GM23248 (cell line): ENCODE data around the gene XCL2. TPM values are rescaled to one million over a fixed set of nuclear protein-coding genes. Genes with fewer than 3 reads are reported as not detected.

Source experiments
- DNase-seq: peaks from one replicate; pipeline ENCODE4 v3.0.0-alpha.2; 2015
- H2AFZ ChIP-seq: fragments of 200-600 bp; sonication (generic); 2 replicates; pipeline ENCODE4 v1.6.1; 2016; ENCODE audit warnings: antibody characterized with exemption
- H3F3A ChIP-seq: fragments of 200-600 bp; sonication (generic); 2 replicates; pipeline ENCODE4 v1.6.1; 2016; ENCODE audit warnings: mild to moderate bottlenecking, antibody characterized with exemption, mixed run types; ENCODE audit not compliant: insufficient read depth
- H3K27ac ChIP-seq: fragments of 200-600 bp; sonication (generic); 2 replicates; pipeline ENCODE4 v1.5.1; 2016; ENCODE audit warnings: mild to moderate bottlenecking
- H3K27me3 ChIP-seq: fragments of 200-600 bp; sonication (generic); replicated peaks from 2 replicates; pipeline ENCODE4 v1.6.1; 2016; ENCODE audit warnings: mild to moderate bottlenecking; ENCODE audit not compliant: insufficient read depth
- H3K36me3 ChIP-seq: fragments of 200-600 bp; sonication (generic); 2 replicates; pipeline ENCODE4 v1.6.1; 2016; ENCODE audit warnings: low read depth, mild to moderate bottlenecking
- H3K4me1 ChIP-seq: fragments of 200-600 bp; sonication (generic); 2 replicates; pipeline ENCODE4 v1.6.1; 2016; ENCODE audit warnings: mild to moderate bottlenecking; ENCODE audit not compliant: insufficient read depth
- H3K4me2 ChIP-seq: fragments of 200-600 bp; sonication (generic); one replicate; pipeline ENCODE4 v1.6.1; 2016; ENCODE audit warnings: mild to moderate bottlenecking; ENCODE audit not compliant: unreplicated experiment
- H3K4me3 ChIP-seq: fragments of 200-600 bp; sonication (generic); 2 replicates; pipeline ENCODE4 v1.5.1; 2016; ENCODE audit warnings: mild to moderate bottlenecking
- H3K79me2 ChIP-seq: fragments of 200-600 bp; sonication (generic); 2 replicates; pipeline ENCODE4 v1.6.1; 2016; ENCODE audit warnings: mild to moderate bottlenecking; ENCODE audit not compliant: insufficient read depth
- H3K9ac ChIP-seq: fragments of 200-600 bp; sonication (generic); 2 replicates; pipeline ENCODE4 v1.6.1; 2016; ENCODE audit warnings: mild to moderate bottlenecking
- H3K9me2 ChIP-seq: fragments of 200-600 bp; sonication (generic); 2 replicates; pipeline ENCODE4 v1.6.1; 2016; ENCODE audit warnings: mixed run types, mild to moderate bottlenecking, moderate library complexity; ENCODE audit not compliant: insufficient read depth
- H3K9me3 ChIP-seq: fragments of 200-600 bp; sonication (generic); one replicate; pipeline ENCODE4 v1.6.1; 2017; ENCODE audit warnings: low read depth
- H4K20me1 ChIP-seq: fragments of 200-600 bp; sonication (generic); 2 replicates; pipeline ENCODE4 v1.6.0; 2016; ENCODE audit not compliant: insufficient read depth
- EZH2 ChIP-seq: fragments of 200-600 bp; sonication (generic); IDR thresholded peaks from 2 replicates; pipeline ENCODE4 v1.6.1; 2018; ENCODE audit warnings: antibody characterized with exemption, mild to moderate bottlenecking; ENCODE audit not compliant: insufficient read depth, poor library complexity, severe bottlenecking
- EZH2phosphoT487 ChIP-seq: fragments of 200-600 bp; sonication (generic); IDR thresholded peaks from 2 replicates; pipeline ENCODE4 v1.6.1; 2018; ENCODE audit warnings: antibody characterized with exemption, moderate library complexity, mild to moderate bottlenecking, low read depth; ENCODE audit not compliant: insufficient read depth
- WGBS, 2 experiments: methylation state at CpG; one replicate each; pipeline ENCODE4 v1.1.6; 2015 to 2017; ENCODE audit warnings: low lambda C conversion rate in 2 of 2, low coverage in 1 of 2; ENCODE audit errors: missing lambda C conversion rate in 2 of 2; 5-methylcytosine and 5-hydroxymethylcytosine counted together
- in situ Hi-C: fragments of 300-500 bp; cut with MboI; formaldehyde crosslinking; loops from 2 replicates; pipeline ENCODE4 v1.15.0; 2020
- polyA plus RNA-seq: library from polyadenylated mRNA; unstranded; fragments of >200 nt; fragmentation: Nextera tagmentation; extraction: Ambion mirVana; gene quantifications from 2 replicates; pipeline ENCODE4 v1.2.1, GENCODE V29; 2016
- total RNA-seq: library from RNA; depleted of rRNA; stranded (reverse); fragments of >200 nt; shearing (Covaris generic); gene quantifications from 2 replicates; pipeline ENCODE4 v1.2.3, GENCODE V29; 2014

XCL2 gene
- total and polyA plus RNA-seq, 2 experiments from 2014 or later = not detected

DNA sequence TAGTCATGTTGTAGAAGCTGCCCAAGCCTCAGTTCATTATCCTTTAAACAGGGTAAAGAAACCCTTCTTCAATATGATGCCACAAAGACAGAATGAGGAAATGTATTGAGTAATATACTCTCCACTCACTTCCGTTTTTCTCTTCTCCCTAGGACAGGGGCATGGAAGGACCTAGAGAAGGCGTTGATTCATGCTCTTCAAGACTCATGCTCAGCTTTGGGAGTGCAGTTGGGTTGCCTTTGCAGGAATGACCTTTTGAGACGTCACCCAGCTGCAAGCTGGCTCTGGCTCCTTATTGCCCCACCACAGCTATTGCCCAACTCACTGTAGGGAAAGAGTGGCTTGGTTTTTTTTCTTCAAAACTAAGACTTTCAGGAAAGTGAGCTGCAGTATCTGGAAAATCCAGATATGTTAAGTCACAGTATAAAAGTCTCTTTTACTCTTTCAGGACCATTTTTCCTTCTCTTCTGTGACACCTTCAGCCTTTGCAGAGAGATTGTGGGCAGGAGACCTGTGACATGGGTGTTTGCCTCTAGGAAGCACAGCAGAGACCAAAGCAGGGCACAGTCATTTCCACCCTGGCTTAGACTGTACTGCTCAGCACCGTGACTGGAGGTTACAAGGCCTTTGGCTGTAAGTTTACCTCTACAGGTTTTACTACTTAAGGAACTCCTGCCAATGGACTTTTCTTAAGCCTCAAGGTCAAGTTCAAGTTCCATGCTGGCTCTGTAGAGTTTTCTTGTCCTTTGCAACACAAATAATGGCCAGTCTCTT is 39.5 kb downstream of the XCL2 start:
- Histone ChIP-seq H4K20me1 (no peaks in the 10 kb centered on the region), H3K4me3 (no peak overlapping the region), H3K4me2 (peak overlapping the region; percentile 74), H3K27me3 (no peaks in the 10 kb centered on the region), H3K9ac (peak overlapping the region; percentile 35; the same call in 1 of the 2 replicates), H3F3A (peaks cover 41% of the 10 kb centered on the region), H3K9me3 (no peaks in the 10 kb centered on the region), H3K4me1 (peaks cover 43% of the 10 kb centered on the region), H2AFZ (no peak overlapping the region), H3K36me3 (no peaks in the 10 kb centered on the region), H3K79me2 (no peaks in the 10 kb centered on the region), H3K9me2 (no peaks in the 10 kb centered on the region), H3K27ac (peak overlapping the region; percentile 97)
- 12 to 20% methylated on average over 4 of the region's 4 CpGs for WGBS, 2 experiments
- DNase-seq = peak; percentile 97
- in situ Hi-C loops = no loop called here
- no peak for TF ChIP-seq EZH2
- no peak for TF ChIP-seq EZH2phosphoT487

DNA sequence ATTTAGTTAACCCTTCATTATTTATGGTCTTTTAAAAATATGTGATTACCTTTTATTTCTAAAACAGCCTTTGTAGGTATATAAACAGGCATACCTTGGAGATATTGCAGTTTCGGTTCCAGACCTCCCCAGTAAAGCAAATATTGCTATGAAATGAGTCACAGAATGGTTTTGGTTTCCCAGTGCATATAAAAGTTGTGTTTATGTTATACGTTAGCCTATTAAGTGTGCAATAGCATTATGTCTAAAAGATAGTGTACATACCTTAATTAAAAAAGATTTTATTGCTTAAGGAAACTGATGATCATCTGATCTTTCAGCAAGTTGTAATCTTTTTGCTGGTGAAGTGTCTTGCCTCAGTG is 44.1 kb downstream of the XCL2 start:
- H3K4me2 ChIP-seq = no peak overlapping the region

DNA sequence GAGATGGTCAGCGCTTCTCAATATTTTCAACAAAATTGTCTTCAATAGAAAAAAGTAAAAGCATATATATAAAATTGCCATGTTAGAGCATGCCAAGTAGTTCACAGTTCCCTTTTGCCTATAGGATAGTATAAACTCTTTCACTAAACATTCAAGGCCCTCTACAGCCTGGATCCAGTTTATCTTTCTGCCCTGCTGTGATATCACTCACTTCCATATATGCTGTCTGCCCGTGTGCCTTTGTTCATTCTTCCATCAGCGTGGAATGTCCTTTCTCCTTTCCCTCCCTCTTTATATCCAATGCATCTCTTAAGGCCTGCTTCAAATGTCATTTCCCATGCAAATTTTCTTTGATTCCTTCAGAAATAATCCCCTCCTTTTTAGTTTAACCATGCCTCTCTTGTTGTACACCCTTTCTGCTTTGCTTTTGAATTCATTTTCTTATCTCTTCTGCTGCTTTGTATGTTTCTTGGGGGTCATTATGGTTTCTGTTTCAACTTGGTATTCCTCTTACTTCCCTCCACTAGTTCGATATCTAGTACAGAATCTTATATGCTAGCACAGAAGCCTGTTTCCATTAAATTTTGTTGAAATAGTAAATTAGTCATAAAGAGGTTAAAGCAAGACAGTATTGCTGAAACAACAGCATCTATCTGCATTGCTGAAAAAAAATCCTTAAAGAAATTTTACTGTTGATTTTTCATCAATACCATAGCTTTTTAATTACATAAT is 44.7 kb downstream of the XCL2 start:
- Histone ChIP-seq H3K9me2 (no peaks in the 10 kb centered on the region), H3K4me2 (no peak overlapping the region), H3K9ac (no peak overlapping the region), H3K4me1 (peaks cover 7% of the 10 kb centered on the region), H3K27ac (no peak overlapping the region), H3K4me3 (no peak overlapping the region), H2AFZ (no peak overlapping the region), H3F3A (peaks cover 6% of the 10 kb centered on the region), H3K27me3 (no peaks in the 10 kb centered on the region), H3K9me3 (no peaks in the 10 kb centered on the region), H3K79me2 (no peaks in the 10 kb centered on the region), H4K20me1 (no peaks in the 10 kb centered on the region), H3K36me3 (no peaks in the 10 kb centered on the region)
- 89% methylated on average over 4 of the region's 4 CpGs for WGBS, 2 experiments
- no peak for DNase-seq
- TF ChIP-seq EZH2phosphoT487 (no peak), EZH2 (no peak)
- in situ Hi-C loops = no loop called here

More for the DNA sequence above, 44.1 kb downstream of the XCL2 start:
- Histone ChIP-seq H3K4me3 (no peak overlapping the region), H3K4me1 (peaks cover 12% of the 10 kb centered on the region), H3K36me3 (no peaks in the 10 kb centered on the region), H3K9ac (no peak overlapping the region), H3K79me2 (no peaks in the 10 kb centered on the region), H3K27me3 (no peaks in the 10 kb centered on the region), H2AFZ (no peak overlapping the region), H3F3A (peaks cover 10% of the 10 kb centered on the region), H3K9me2 (no peaks in the 10 kb centered on the region), H4K20me1 (no peaks in the 10 kb centered on the region), H3K27ac (no peak overlapping the region), H3K9me3 (no peaks in the 10 kb centered on the region)
- WGBS, 2 experiments = 82 to 88% methylated on average over 2 of the region's 2 CpGs
- in situ Hi-C loops = no loop called here
- TF ChIP-seq EZH2phosphoT487 (no peak), EZH2 (no peak)
- no peak for DNase-seq

DNA sequence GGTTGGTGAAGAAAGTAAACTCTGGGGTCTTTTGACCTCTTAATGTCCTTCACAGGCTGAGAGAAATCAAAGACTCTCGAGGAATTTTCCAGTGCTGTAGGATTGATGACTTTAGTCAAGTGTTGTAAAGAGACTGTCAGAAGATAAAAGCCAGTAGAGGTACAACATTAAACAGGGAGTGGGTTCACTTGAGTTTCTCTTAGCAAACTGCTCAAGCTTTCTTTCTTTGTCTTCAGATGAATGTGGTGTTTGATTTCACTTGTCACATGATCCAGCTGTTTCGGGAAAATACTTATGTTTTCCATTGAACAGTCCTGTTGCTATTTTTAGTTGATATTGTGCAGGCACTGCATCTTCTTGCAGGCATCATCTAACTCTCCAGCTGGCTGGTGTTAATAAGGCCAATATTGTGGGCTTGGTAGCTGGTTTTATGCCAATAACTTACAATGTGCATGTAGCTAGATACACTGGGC is 45.6 kb downstream of the XCL2 start:
- Histone ChIP-seq H3F3A (no peaks in the 10 kb centered on the region), H4K20me1 (no peaks in the 10 kb centered on the region), H3K9me2 (no peaks in the 10 kb centered on the region), H3K4me3 (no peak overlapping the region), H3K4me1 (no peaks in the 10 kb centered on the region; the same call in 1 of the 2 replicates), H3K27ac (no peak overlapping the region), H3K36me3 (no peaks in the 10 kb centered on the region), H3K4me2 (no peak overlapping the region), H2AFZ (0 out of 2 replicates have a peak overlapping the region, but pooled peaks have one; percentile 43), H3K27me3 (no peaks in the 10 kb centered on the region), H3K9me3 (no peaks in the 10 kb centered on the region), H3K9ac (no peak overlapping the region), H3K79me2 (no peaks in the 10 kb centered on the region)
- no peak for TF ChIP-seq EZH2phosphoT487
- TF ChIP-seq EZH2 = no peak
- peak; percentile 26 for DNase-seq
- WGBS, 2 experiments = 6 to 8% methylated on average over 2 of the region's 2 CpGs
- in situ Hi-C loops = no loop called here
